ENCODE measurements around the gene GON4L. TPM values are rescaled to one million over a fixed set of nuclear protein-coding genes. Genes with fewer than 3 reads are reported as not detected.
"Not testable (repeated sequence)": the region's sequence is repeated elsewhere in the genome, so short reads cannot be mapped to it uniquely, and the experiment has no call there.

GON4L gene
- total RNA-seq, 4 donors from 2014 or later = 17.2 to 36.1 (median 19.9) TPM

- no peak for ATAC-seq
- no peak for DNase-seq
- TF ChIP-seq, protein P1, sequence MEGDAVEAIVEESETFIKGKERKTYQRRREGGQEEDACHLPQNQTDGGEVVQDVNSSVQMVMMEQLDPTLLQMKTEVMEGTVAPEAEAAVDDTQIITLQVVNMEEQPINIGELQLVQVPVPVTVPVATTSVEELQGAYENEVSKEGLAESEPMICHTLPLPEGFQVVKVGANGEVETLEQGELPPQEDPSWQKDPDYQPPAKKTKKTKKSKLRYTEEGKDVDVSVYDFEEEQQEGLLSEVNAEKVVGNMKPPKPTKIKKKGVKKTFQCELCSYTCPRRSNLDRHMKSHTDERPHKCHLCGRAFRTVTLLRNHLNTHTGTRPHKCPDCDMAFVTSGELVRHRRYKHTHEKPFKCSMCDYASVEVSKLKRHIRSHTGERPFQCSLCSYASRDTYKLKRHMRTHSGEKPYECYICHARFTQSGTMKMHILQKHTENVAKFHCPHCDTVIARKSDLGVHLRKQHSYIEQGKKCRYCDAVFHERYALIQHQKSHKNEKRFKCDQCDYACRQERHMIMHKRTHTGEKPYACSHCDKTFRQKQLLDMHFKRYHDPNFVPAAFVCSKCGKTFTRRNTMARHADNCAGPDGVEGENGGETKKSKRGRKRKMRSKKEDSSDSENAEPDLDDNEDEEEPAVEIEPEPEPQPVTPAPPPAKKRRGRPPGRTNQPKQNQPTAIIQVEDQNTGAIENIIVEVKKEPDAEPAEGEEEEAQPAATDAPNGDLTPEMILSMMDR (IDR thresholded peaks at IDR 0.05 in 4 of 5, conservative IDR thresholded peaks at IDR 0.05 in 1 of 5) = no peak
- no peak for TF ChIP-seq POLR2A (IDR thresholded peaks at IDR 0.05)
- Histone ChIP-seq H3K9me3 (no peaks in the 10 kb centered on the region), H3K4me1 (peaks cover 0 to 2% of the 10 kb centered on the region in 2 donors), H3K27ac (no peak overlapping the region), H3K36me3 (peaks cover 0 to 11% of the 10 kb centered on the region in 2 donors), H3K4me3 (no peak overlapping the region), H3K27me3 (no peaks in the 10 kb centered on the region)
- intact Hi-C loops (cut with DNase I; ENCODE audit: low total_unique reads) (no loop called here), in situ Hi-C loops (cut with MboI; ENCODE audit: low sequenced_read_pairs in 4 of 4) (no loop called here)
Measured at GRCh38 chr1:155706139-155706538, 150.9 kb downstream of the GON4L start.

DNA sequence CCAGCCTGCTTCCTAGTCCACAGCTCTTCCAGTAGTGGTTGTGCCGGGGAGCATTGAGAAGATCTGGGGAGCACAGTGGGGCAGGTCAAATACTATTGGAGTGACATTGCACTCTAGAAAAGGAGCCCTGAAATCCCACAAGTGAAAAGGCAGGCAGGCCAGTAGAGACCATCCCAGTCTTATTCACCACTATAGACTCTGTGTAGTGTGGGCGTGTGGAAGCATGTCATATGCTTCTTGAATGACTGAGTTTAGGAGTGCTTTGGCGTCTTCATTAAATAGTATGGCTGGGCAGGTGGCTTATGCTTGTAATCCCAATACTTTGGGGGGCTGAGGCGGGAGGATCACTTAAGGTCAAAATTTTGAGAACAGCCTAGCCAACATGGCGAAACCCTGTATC lies 152.6 kb downstream of the GON4L start:
- DNase-seq; H3K4me3 ChIP-seq; H3K27ac ChIP-seq; ATAC-seq; H3K27me3 ChIP-seq; intact Hi-C loops (cut with DNase I; ENCODE audit: low total_unique reads); H3K9me3 ChIP-seq; H3K4me1 ChIP-seq; in situ Hi-C loops (cut with MboI; ENCODE audit: low sequenced_read_pairs in 4 of 4); H3K36me3 ChIP-seq: not testable (repeated sequence)

DNA sequence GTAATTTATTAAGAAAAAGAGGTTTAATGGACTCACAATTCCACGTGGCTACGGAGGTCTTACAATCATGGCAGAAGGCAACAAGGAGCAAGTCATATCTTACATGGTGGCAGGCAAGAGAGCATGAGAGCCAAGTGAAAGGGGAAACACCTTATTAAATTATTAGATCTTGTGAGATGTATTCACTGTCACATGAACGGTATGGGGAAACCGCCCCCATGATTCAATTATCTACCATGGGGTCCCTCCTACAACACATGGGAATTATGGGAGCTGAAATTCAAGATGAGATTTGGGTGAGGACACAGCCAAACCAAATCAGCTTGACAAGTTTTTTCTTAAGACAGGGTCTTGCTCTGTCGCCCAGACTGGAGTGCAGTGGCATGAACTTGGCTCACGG lies 153.8 kb downstream of the GON4L start:
- Histone ChIP-seq H3K27me3 (no peaks in the 10 kb centered on the region), H3K4me3 (no peak overlapping the region), H3K9me3 (no peaks in the 10 kb centered on the region), H3K4me1 (no peaks in the 10 kb centered on the region), H3K36me3 (no peaks in the 10 kb centered on the region), H3K27ac (no peak overlapping the region)
- DNase-seq = no peak
- in situ Hi-C loops (cut with MboI; ENCODE audit: low sequenced_read_pairs in 4 of 4) = no loop called here
- intact Hi-C loops (cut with DNase I; ENCODE audit: low total_unique reads) = no loop called here
- ATAC-seq = no peak
- TF ChIP-seq POLR2A (IDR thresholded peaks at IDR 0.05) = no peak
- TF ChIP-seq, protein P1 (IDR thresholded peaks at IDR 0.05 in 4 of 5, conservative IDR thresholded peaks at IDR 0.05 in 1 of 5) = no peak

DNA sequence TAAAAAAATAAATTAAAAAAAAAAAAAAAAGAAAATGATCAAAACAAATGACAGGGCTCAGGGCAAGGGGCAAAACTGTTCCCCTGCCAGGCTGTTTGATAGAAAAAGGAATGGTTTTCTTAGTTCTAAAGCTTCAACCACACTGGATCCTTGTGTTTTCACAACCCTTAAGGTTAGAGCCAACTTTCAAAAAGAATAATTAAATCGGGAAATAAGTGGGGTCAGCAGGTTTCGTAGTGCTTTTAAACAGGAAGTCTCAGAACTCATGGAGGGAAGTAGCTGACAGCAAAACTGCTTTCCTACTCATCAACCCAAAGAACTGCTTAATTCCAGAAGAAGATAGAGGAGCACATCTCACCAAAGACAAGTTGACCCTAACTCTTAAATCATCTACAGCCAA lies 155.3 kb downstream of the GON4L start:
- H3K9me3 ChIP-seq; H3K4me3 ChIP-seq; H3K36me3 ChIP-seq; H3K27ac ChIP-seq; in situ Hi-C loops (cut with MboI; ENCODE audit: low sequenced_read_pairs in 4 of 4); H3K27me3 ChIP-seq; ATAC-seq; DNase-seq; intact Hi-C loops (cut with DNase I; ENCODE audit: low total_unique reads); H3K4me1 ChIP-seq: not testable (repeated sequence)

Other genes with a start within 250 kb of the GON4L start
- gene MSTO1, start 247.0 kb downstream of the GON4L start, total RNA-seq = 1 to 10 TPM; 1.7 to 3.1 (median 2.3) TPM
- gene YY1AP1, start 168.4 kb downstream of the GON4L start, total RNA-seq = 100 to 1,000 TPM in 2 of 4 donors, 10 to 100 TPM in 2; 81.6 to 162 (median 120) TPM
- gene DAP3, start 168.1 kb downstream of the GON4L start, total RNA-seq = 100 to 1,000 TPM; 158 to 204 (median 186) TPM
- gene SYT11, start 2.4 kb upstream of the GON4L start, total RNA-seq = 1 to 10 TPM; 2.4 to 5.3 (median 3.1) TPM
- gene RIT1, start 54.1 kb upstream of the GON4L start, total RNA-seq = 10 to 100 TPM in 3 of 4 donors, 1 to 10 TPM in 1; 9.6 to 16.8 (median 15.2) TPM
- 10 to 100 TPM; 18.2 to 46.3 (median 26.3) TPM for gene KHDC4, start 77.2 kb upstream of the GON4L start, total RNA-seq
- not detected for gene RXFP4, start 84.4 kb upstream of the GON4L start, total RNA-seq
- gene ARHGEF2, start 121.3 kb upstream of the GON4L start, total RNA-seq = 10 to 100 TPM; 13.6 to 27.3 (median 26.4) TPM
- 100 to 1,000 TPM in 2 of 4 donors, 10 to 100 TPM in 2; 70.6 to 118 (median 108) TPM for gene SSR2, start 163.7 kb upstream of the GON4L start, total RNA-seq
- gene UBQLN4, start 196.6 kb upstream of the GON4L start, total RNA-seq = 10 to 100 TPM; 42.3 to 60.1 (median 46.0) TPM
- 10 to 100 TPM; 51.5 to 82.7 (median 72.6) TPM for gene LAMTOR2, start 197.6 kb upstream of the GON4L start, total RNA-seq
- gene RAB25, start 203.9 kb upstream of the GON4L start, total RNA-seq = 1 to 10 TPM in 1 of 4 donors, not detected in 3; 1.2 TPM
- gene MEX3A, start 225.3 kb upstream of the GON4L start, total RNA-seq = not detected